AG10803 (cell line): ENCODE data around the gene TP63.

ENCODE experiments used
- DNase-seq: peaks from one replicate; pipeline ENCODE4 v3.0.0; 2010; ENCODE audit warnings: low read depth
- H3K4me3 ChIP-seq: 2 replicates; pipeline ENCODE4 v1.5.1; 2011; ENCODE audit warnings: mild to moderate bottlenecking, low read length, control low read depth
- TF ChIP-seq, protein P1 (sequence below): conservative IDR thresholded peaks from 2 replicates; pipeline ENCODE4 v1.5.1; 2011; ENCODE audit warnings: mild to moderate bottlenecking, low read length, control low read depth, inconsistent platforms

Gene TP63

GRCh38 chr3:189821262-189821661 lies 190.1 kb downstream of the TP63 start:
- TF ChIP-seq, protein P1, sequence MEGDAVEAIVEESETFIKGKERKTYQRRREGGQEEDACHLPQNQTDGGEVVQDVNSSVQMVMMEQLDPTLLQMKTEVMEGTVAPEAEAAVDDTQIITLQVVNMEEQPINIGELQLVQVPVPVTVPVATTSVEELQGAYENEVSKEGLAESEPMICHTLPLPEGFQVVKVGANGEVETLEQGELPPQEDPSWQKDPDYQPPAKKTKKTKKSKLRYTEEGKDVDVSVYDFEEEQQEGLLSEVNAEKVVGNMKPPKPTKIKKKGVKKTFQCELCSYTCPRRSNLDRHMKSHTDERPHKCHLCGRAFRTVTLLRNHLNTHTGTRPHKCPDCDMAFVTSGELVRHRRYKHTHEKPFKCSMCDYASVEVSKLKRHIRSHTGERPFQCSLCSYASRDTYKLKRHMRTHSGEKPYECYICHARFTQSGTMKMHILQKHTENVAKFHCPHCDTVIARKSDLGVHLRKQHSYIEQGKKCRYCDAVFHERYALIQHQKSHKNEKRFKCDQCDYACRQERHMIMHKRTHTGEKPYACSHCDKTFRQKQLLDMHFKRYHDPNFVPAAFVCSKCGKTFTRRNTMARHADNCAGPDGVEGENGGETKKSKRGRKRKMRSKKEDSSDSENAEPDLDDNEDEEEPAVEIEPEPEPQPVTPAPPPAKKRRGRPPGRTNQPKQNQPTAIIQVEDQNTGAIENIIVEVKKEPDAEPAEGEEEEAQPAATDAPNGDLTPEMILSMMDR, result no peak
- no peak for DNase-seq
- H3K4me3 ChIP-seq, result no peak overlapping the region

GRCh38 chr3:189822726-189823125 lies 191.5 kb downstream of the TP63 start:
- H3K4me3 ChIP-seq, result no peak overlapping the region
- no peak for DNase-seq
- TF ChIP-seq, protein P1, result no peak

GRCh38 chr3:189824629-189825312 lies 193.6 kb downstream of the TP63 start:
- TF ChIP-seq, protein P1, result no peak
- DNase-seq, result peak; percentile 81
- no peak overlapping the region for H3K4me3 ChIP-seq

DNA sequence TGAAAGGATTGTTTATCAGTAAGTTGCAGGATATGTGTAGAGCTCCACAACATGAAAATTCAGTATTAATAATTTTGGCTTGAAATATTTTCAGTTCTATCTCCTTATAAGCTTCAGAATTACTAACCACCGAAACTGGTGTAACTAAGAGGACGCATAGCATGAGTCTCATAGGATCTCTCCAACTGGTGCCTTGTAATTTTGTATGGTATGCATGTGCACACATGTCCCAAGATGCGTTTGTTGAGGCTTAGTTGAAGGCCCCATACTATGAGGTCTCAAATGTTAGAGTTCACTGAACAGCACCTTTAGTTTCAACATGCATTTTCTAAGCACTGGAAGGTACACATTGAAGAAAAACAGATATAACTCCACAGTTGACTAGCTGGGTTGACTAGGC lies 195.4 kb downstream of the TP63 start:
- TF ChIP-seq, protein P1, result no peak
- no peak overlapping the region for H3K4me3 ChIP-seq
- DNase-seq, result no peak

DNA sequence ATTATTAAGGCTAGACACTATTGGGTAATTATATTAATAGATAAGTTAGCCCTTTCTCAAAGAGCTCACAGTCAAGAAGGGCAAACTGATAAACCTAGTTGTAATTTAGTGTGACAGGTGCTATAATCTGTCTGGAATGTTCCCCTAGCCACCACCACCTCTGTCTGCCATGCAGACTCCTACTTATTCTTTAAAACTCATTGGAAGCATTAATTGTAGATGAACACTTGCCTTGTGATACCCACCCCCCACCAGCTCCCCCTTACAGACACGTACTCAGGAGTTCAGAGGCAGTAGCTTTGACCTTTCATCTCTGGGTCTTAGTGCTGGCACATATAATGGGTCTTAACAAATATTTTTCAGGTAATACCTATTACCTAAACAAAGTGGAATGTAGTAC lies 195.9 kb downstream of the TP63 start:
- H3K4me3 ChIP-seq, result no peak overlapping the region
- TF ChIP-seq, protein P1, result no peak
- DNase-seq, result no peak

DNA sequence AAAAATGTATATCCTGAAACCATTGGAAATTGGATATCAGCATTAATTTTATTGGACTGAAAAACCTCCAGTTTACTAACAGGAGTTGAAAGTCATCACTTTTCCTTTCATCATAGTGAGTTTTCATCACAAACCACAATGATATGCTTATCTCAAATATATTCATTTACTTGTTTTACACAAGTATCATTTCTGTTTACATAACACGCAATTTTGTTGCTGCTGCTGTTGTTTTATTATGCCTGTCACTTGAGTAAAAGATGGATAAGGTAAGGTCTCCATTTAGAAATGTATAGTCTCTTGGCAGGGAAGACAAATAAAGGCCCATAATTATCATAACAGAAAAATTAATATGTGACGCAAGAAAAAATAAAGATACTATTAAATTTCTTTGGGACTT lies 199.2 kb downstream of the TP63 start:
- no peak overlapping the region for H3K4me3 ChIP-seq
- TF ChIP-seq, protein P1, result no peak
- no peak for DNase-seq

GRCh38 chr3:189833266-189833665 lies 202.1 kb downstream of the TP63 start:
- no peak overlapping the region for H3K4me3 ChIP-seq
- TF ChIP-seq, protein P1, result no peak
- DNase-seq, result no peak
